Large intestine (tissue), 3 donors: Measurements from ENCODE around the gene PLEKHG5. TPM values are rescaled to one million over a fixed set of nuclear protein-coding genes. Genes with fewer than 3 reads are reported as not detected.

Source experiments
- DNase-seq, 2 donors: peaks; one replicate each; pipeline versions ENCODE4 v3.0.0 to v3.0.0-alpha.2; 2013
- H3K27ac ChIP-seq: one replicate; pipeline ENCODE4 v1.5.1; 2013; ENCODE audit warnings: low read length
- H3K27me3 ChIP-seq: 2 replicates; pipeline ENCODE4 v1.6.1; 2013; ENCODE audit warnings: low read length; ENCODE audit not compliant: control insufficient read depth, insufficient read depth
- H3K36me3 ChIP-seq: 2 replicates; pipeline ENCODE4 v1.6.1; 2013; ENCODE audit warnings: low read length; ENCODE audit not compliant: control insufficient read depth, insufficient read depth
- H3K4me1 ChIP-seq: one replicate; pipeline ENCODE4 v1.6.1; 2013; ENCODE audit warnings: low read length; ENCODE audit not compliant: control insufficient read depth, insufficient read depth
- H3K4me3 ChIP-seq: one replicate; pipeline ENCODE4 v1.5.1; 2013; ENCODE audit warnings: low read length
- H3K9me3 ChIP-seq: one replicate; pipeline ENCODE4 v1.6.1; 2013; ENCODE audit warnings: mild to moderate bottlenecking, low read depth, low read length, moderate library complexity; ENCODE audit not compliant: control insufficient read depth
- whole genome bisulfite sequencing: methylation state at CpG from one replicate; pipeline ENCODE4 v1.1.5; 2013; ENCODE audit warnings: low lambda C conversion rate; ENCODE audit not compliant: insufficient coverage; 5-methylcytosine and 5-hydroxymethylcytosine counted together
- polyA plus RNA-seq: library from polyadenylated mRNA; unstranded; fragments of 120-200 nt; gene quantifications from one replicate; pipeline ENCODE4 v1.2.1, GENCODE V29; 2013

PLEKHG5 gene
- polyA plus RNA-seq, 1 donor: 17.2 TPM

GRCh38 chr1:6504887-6505286 is 13.4 kb upstream of the PLEKHG5 start:
- peaks cover 5% of the 10 kb centered on the region for H3K27me3 ChIP-seq

DNA sequence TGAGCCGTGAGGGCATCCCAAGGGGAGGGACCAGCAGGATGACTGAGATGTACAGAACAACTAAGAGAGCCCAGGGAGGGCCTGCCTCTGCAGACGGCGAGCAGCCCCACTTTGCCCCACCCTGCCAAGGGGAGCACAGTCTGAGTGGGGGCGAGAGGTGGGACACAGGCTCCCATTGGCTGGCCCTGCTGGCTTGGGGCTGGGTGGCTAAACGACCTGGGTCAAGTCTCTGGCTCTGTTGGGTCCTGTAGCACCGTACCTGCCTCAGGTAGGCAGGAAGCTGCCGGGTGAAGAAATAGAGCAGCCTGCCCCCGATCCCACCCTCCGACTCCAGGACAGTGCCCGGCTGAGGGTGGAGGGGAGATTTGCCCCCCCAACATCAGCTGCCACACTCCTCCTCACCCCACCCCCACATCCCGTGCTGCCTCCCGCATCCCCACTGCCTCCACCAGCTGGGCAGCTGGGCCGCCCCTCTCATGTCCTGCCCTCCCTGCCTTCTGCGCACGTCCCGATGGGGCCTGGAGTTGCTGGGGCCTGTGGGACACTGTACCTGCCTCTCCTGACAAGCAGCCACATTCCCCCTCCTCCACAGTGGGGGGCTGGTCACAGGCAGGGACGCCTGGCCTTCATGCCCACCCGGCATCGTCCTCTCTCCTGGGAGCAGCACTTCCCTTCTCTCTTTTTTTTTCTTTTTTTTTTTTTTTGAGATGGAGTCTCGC is 12.6 kb upstream of the PLEKHG5 start:
- Histone ChIP-seq H3K9me3 (no peaks in the 10 kb centered on the region), H3K27ac (no peak overlapping the region), H3K4me3 (no peak overlapping the region), H3K4me1 (no peaks in the 10 kb centered on the region), H3K36me3 (no peaks in the 10 kb centered on the region), H3K27me3 (peaks cover 5% of the 10 kb centered on the region)
- WGBS: no CpG with 5 or more reads among the region's 20 CpGs
- no peak for DNase-seq

More at GRCh38 chr1:6504887-6505286, 13.4 kb upstream of the PLEKHG5 start:
- H3K36me3 ChIP-seq: no peaks in the 10 kb centered on the region
- no CpG with 5 or more reads among the region's 15 CpGs for WGBS
- H3K27ac ChIP-seq: no peak overlapping the region
- H3K4me3 ChIP-seq: no peak overlapping the region
- DNase-seq: no peak
- H3K9me3 ChIP-seq: no peaks in the 10 kb centered on the region
- no peaks in the 10 kb centered on the region for H3K4me1 ChIP-seq

- WGBS: no CpG with 5 or more reads among the region's 31 CpGs
- DNase-seq: no peak
Measured at GRCh38 chr1:6502000-6502891, 10.8 kb upstream of the PLEKHG5 start.

GRCh38 chr1:6501279-6501813 is 9.9 kb upstream of the PLEKHG5 start:
- Histone ChIP-seq H3K4me1 (peaks cover 9% of the 10 kb centered on the region), H3K27me3 (peaks cover 26% of the 10 kb centered on the region), H3K4me3 (no peak overlapping the region), H3K36me3 (no peaks in the 10 kb centered on the region), H3K27ac (no peak overlapping the region), H3K9me3 (no peaks in the 10 kb centered on the region)
- WGBS: no CpG with 5 or more reads among the region's 10 CpGs
- DNase-seq: no peak

More at GRCh38 chr1:6502000-6502891, 10.8 kb upstream of the PLEKHG5 start:
- Histone ChIP-seq H3K4me3 (no peak overlapping the region), H3K36me3 (no peaks in the 10 kb centered on the region), H3K27me3 (peaks cover 20% of the 10 kb centered on the region), H3K9me3 (no peaks in the 10 kb centered on the region), H3K27ac (no peak overlapping the region), H3K4me1 (peaks cover 5% of the 10 kb centered on the region)

GRCh38 chr1:6500544-6501278 is 9.2 kb upstream of the PLEKHG5 start:
- Histone ChIP-seq H3K36me3 (no peaks in the 10 kb centered on the region), H3K4me1 (peaks cover 9% of the 10 kb centered on the region), H3K4me3 (no peak overlapping the region), H3K27ac (no peak overlapping the region), H3K27me3 (peaks cover 26% of the 10 kb centered on the region), H3K9me3 (no peaks in the 10 kb centered on the region)
- no CpG with 5 or more reads among the region's 27 CpGs for WGBS
- DNase-seq: no peak

DNA sequence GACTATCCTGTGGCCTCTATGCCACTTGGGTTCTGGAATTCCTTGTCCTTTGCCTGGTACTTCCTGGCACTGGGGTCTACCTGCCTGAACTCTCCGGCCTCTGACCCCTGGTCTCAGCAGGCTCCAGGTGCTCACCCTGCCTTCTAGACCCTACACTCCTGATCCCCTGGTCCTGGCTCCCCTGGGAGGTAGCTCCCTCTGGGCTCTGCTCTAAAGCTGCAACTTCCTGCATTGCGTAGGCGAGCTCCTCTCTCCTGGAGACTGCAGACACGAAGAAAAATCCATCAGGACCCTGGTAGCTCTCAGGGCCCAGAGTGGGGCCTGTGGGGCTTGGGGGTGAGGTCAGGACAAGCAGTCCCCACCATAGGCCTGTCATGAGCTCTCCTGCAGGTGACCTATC is 7.8 kb upstream of the PLEKHG5 start:
- no CpG with 5 or more reads among the region's 4 CpGs for WGBS
- Histone ChIP-seq H3K36me3 (no peaks in the 10 kb centered on the region), H3K27ac (no peak overlapping the region), H3K4me3 (no peak overlapping the region), H3K9me3 (no peaks in the 10 kb centered on the region), H3K4me1 (peaks cover 9% of the 10 kb centered on the region), H3K27me3 (peaks cover 26% of the 10 kb centered on the region)
- DNase-seq: no peak

DNA sequence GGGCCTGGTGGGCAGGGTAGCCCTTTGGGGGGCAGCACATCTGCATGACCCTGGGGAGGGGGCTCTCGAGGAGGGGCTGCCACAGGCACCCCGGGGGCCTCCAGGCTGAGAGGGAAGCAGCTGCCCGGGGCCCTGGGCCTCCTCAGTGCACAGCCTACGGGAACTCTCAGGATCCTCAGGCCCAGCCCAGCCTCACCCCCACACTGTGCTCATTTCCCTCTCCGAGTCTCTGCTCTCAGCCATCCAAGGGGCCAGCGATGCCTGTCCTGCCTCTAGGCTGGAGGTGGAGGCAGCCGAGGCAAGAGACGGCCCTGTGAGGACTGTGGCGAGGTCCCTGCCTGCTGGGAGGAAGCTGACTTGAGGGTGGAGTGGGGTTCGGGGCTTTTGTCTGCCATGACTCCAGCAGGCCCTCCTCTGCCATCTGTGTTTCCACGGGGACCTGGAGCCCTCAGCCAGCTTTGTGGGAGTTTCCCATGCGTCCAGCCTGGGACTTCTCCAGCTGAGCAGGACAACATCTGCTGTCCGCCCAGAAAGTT is 7.2 kb upstream of the PLEKHG5 start:
- no peak overlapping the region for H3K4me3 ChIP-seq
- no peak overlapping the region for H3K27ac ChIP-seq
- H3K9me3 ChIP-seq: no peaks in the 10 kb centered on the region
- no peaks in the 10 kb centered on the region for H3K36me3 ChIP-seq
- H3K4me1 ChIP-seq: peaks cover 9% of the 10 kb centered on the region
- no CpG with 5 or more reads among the region's 13 CpGs for WGBS
- DNase-seq: no peak
- peaks cover 26% of the 10 kb centered on the region for H3K27me3 ChIP-seq

- 21% methylated on average over 5 of the region's 20 CpGs for WGBS
- Histone ChIP-seq H3K4me3 (peak overlapping the region; percentile 48), H3K27me3 (peaks cover 26% of the 10 kb centered on the region), H3K36me3 (no peaks in the 10 kb centered on the region), H3K9me3 (no peaks in the 10 kb centered on the region), H3K27ac (no peak overlapping the region), H3K4me1 (peaks cover 9% of the 10 kb centered on the region)
- DNase-seq: no peak
Measured at GRCh38 chr1:6497867-6498575, 6.6 kb upstream of the PLEKHG5 start.

DNA sequence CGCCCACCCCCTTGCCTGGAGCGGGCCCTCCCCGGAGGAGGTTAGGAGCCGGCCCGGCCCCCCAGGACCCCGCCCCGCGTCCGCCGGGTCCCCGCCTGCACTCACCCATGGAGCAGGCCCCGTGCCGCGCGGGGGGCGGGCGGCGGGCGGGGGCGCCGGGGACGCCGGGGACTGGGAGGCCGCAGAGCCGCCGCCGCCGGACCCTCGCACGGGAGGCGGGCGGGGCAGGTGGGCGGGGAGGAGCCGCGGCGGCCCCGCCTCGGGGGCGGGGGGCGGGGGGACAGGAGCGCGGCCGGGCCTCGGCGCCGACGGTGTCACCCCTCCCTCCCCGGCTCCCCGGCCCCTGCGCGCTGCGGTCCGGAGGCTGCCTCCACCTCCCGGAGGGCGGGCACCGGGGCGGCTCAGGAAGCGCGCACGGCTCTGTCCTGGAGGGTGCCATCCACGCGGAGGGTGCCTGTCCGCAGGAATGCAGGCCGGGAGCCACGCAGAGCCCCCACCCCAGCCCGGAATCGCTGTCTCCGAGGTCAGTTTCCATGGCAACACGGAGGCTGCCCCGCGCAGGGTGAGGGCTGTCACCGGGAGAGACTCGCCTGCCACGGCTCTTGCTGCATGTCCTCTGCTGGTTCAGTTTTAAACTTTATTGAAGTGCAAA is 5.9 kb upstream of the PLEKHG5 start:
- DNase-seq: peak in 1 of 2 donors; percentile 55
- Histone ChIP-seq H3K27ac (no peak overlapping the region), H3K4me3 (peak overlapping the region; percentile 48), H3K36me3 (no peaks in the 10 kb centered on the region), H3K4me1 (peaks cover 9% of the 10 kb centered on the region), H3K27me3 (peaks cover 26% of the 10 kb centered on the region), H3K9me3 (no peaks in the 10 kb centered on the region)
- WGBS: no CpG with 5 or more reads among the region's 74 CpGs
